Daoy (cell line): ENCODE data around the gene CCP110. TPM values are rescaled to one million over a fixed set of nuclear protein-coding genes. Genes with fewer than 3 reads are reported as not detected.

ENCODE experiments used
- DNase-seq: peaks from one replicate; pipeline ENCODE4 v3.0.0-alpha.2; 2015; ENCODE audit warnings: low read depth
- total RNA-seq: library from RNA; depleted of rRNA; stranded (reverse); fragments of >200 nt; shearing (Covaris generic); gene quantifications from 2 replicates; pipeline ENCODE4 v1.2.3, GENCODE V29; 2014; rRNA removed

The CCP110 gene
- 14.2 and 17.7 TPM in 2 replicates for total RNA-seq

DNA sequence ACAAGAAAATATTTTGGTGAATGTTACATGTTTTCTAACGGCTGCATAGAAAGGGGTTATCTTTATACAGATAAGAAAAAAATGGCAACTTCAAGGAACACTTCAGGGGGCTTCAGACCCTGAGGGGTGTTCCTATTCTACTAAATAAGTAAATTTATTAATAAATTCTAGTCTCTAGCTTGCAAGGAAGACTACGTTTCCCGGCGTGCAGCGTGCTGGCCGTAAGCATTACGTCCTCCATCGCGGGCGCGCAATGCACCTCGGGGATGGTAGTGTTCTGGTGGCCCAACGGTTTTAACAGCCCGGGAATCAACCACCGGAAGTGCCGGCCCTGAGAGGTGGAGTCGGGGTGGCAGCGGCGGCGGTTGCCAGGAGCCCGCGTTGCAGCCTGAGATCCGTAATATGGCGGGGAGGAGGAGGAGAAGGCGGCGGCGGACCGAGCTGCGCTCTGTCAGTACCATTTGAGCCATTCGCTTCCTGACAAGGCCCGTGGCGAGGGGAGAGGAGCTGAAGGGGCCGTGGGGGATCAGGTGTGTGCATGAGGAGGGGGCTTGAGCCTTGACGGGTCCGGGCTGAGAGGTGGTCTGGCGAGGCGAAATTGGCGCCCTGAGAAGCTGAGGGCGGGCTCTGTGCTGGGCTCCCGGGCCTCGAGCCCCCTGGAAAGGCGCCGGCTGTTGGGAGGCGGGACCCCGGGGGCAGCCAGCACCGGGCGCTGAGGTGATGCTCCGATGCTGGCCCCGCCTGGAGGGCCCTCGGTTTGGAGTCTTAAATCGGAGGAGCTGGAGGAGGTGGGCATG lies at the start of gene CCP110:
CCP110 (plus strand) TSS at position 384 of the 797 bp plus-strand sequence. CDS start 3,940 bp downstream, outside the sequence.
- peak; percentile 98 for DNase-seq

DNA sequence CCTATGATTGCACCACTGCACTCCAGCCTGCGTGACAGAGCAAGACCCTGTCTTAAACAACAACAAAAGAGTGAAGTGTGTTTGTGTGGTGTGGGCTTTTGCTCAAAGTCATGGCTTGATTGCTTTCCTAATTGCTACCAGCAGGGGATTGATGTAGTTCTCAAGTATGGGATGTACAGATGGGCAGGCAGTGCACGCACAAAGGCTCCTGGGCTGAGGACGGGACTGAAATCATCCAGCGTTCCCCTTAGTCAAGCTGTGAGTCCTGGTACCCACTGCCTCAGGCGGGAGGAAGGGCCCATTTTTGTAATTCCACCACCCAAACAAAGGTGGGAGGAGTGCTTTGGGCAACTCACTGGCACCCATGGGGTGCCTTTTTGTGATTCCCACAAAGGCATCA lies 49.1 kb upstream of the CCP110 start:
- DNase-seq: no peak

DNA sequence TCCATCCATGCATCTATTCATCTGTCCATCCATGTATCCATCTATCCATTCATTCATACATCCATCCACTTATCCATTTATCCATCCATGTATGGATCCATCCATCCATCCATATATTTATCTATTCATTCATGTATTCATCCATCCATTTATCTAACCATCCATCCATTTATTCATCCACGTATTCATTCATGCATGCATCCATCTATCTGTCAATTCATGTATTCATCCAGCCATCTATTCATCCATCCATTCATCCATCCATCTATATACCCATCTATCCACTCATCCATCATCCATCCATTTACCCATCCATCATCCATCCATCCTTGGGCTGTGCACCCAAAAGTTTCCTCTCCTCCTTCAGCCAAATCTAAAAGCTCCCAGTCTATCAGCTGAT lies 45.2 kb upstream of the CCP110 start:
- no peak for DNase-seq

- DNase-seq: no peak
Observed at GRCh38 chr16:19479302-19479721, 44.4 kb upstream of the CCP110 start.

GRCh38 chr16:19481296-19481695 lies 42.4 kb upstream of the CCP110 start:
- DNase-seq: no peak

- DNase-seq: no peak
Observed at GRCh38 chr16:19481769-19482168, 42.0 kb upstream of the CCP110 start.

DNA sequence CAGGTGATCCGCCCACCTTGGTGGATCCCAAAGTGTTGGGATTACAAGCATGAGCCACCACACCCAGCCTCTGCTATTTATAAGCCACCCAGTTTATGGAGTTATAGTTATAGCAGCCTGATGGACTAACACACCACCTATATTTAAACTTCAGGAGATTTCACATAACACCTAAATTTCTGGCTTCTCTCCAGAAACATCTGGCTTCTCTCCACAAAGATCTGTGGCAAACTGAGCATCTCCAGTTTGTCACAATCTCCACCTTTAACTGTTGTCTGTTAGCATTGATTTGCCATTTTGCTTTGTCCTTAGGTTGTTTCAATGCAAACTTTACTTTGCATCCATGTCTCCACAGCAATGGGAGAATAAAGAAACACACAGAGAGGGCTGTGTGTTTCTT lies 41.5 kb upstream of the CCP110 start:
- no peak for DNase-seq

DNA sequence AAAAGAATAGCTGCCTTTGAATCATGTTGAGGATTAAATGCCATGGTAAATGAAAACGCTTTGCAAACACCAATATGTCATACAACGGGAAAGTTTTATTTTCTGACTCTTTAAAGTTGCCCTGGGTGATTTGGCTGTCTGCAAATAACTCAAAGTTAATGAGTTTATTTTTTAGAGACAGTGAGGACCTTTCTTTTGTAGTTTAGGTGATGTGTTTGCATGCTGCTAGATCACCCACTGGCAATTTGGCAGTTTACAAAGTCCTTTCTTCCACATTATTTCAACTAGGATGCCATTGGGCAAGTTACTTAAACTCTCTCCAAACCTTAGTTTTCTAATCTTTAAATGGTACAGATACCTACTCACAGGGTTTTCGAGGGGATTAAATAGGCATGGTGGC lies 39.6 kb upstream of the CCP110 start:
- DNase-seq: no peak

DNA sequence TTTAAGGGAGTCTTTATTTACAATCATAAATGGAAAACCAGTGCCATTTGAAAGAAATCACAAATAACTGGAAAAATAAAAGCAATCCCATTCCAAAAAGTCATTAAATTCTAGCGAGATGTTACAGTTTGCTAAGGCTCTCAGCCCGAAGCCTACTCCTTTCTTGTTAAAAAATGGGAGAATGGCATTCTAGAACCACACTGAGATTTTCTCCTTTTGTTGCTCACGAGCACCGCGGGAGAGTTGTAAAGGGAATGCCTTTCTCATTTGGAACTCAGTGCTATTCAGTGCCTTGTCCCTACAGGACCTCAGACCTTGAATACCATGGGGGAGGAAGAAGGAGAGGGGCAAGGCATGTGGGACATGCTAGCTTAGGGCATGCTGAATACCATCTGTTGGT lies 38.1 kb upstream of the CCP110 start:
- no peak for DNase-seq

GRCh38 chr16:19486051-19486450 lies 37.7 kb upstream of the CCP110 start:
- DNase-seq: no peak

DNA sequence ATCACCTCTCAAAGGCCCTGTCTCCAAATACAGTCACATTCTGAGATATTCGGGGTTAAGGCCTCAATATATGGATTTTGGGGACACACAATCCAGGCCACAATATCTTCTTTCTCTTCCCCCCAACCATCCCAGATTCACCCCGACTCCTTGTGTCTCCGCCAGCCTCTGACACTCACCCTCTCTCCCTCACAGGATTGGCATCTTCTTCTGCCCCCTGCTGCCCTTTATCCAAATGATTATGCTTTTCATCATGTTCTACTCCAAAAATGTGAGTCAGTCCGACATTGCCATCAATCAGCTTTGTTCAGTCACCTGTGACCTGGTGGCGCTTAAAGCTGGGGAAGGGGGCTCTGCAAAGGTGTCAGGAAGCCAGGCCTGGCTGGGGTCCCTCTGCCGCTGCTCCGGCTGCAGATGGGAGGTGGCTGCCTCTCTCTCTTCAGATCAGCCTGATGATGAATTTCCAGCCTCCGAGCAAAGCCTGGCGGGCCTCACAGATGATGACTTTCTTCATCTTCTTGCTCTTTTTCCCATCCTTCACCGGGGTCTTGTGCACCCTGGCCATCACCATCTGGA lies 36.9 kb upstream of the CCP110 start:
- peak; percentile 13 for DNase-seq

- DNase-seq: no peak
Observed at GRCh38 chr16:19488213-19488640, 35.5 kb upstream of the CCP110 start.

GRCh38 chr16:19490619-19491018 lies 33.1 kb upstream of the CCP110 start:
- no peak for DNase-seq

- no peak for DNase-seq
Observed at GRCh38 chr16:19497176-19497575, 26.6 kb upstream of the CCP110 start.

DNA sequence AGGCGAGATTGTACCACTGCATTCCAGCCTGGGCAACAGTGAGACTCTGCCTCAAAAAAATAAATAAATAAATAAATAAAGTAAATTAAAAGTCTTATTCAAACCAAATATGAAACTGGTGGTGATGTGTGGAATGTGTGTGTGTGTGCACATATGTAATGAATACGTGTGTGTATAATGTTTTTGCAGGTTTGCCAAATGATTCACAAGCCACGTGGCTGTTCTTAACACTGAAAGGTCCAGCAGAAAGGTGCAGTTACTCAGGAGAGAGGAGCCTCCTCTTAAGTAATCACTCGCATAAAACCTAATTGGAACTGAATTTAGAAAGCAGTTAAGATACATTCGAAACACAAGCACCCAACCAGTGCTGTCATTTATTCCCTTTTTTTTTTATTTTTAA lies 24.7 kb upstream of the CCP110 start:
- DNase-seq: no peak

- DNase-seq: no peak
Observed at GRCh38 chr16:19499481-19499880, 24.3 kb upstream of the CCP110 start.

GRCh38 chr16:19502395-19503131 lies 21.2 kb upstream of the CCP110 start:
- DNase-seq: peak; percentile 59

- DNase-seq: no peak
Observed at GRCh38 chr16:19503461-19504075, 20.2 kb upstream of the CCP110 start.

GRCh38 chr16:19505600-19506303 lies 18.0 kb upstream of the CCP110 start:
- peak; percentile 38 for DNase-seq

- DNase-seq: no peak
Observed at GRCh38 chr16:19506965-19507364, 16.8 kb upstream of the CCP110 start.

- DNase-seq: no peak
Observed at GRCh38 chr16:19507867-19508266, 15.9 kb upstream of the CCP110 start.

DNA sequence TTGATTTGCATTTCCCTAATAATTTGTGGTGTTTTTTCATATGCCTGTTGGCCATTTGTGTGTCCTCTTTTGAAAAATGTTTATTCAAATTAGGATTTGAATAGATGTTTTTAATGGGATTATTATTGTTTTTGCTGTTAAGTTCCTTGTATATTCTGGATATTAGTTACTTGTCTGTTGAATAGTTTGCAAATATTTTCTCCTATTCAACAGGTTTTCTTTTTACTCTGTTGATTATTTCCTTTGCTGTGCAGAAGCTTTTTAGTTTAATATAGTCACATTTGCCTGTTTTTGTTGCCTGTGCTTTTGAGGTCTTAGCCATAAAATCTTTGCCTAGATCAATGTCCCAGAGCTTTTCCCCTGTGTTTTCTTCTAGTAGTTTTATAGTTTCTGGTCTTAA lies 11.4 kb upstream of the CCP110 start:
- DNase-seq: no peak
